ENCODE data around the gene IKZF3. TPM values are rescaled to one million over a fixed set of nuclear protein-coding genes. Genes with fewer than 3 reads are reported as not detected.
"Not testable (repeated sequence)": the region's sequence is repeated elsewhere in the genome, so short reads cannot be mapped to it uniquely, and the experiment has no call there.

The IKZF3 gene
- total and polyA plus RNA-seq, 8 donors, result 0.12 to 1.2 (median 0.61) TPM

DNA sequence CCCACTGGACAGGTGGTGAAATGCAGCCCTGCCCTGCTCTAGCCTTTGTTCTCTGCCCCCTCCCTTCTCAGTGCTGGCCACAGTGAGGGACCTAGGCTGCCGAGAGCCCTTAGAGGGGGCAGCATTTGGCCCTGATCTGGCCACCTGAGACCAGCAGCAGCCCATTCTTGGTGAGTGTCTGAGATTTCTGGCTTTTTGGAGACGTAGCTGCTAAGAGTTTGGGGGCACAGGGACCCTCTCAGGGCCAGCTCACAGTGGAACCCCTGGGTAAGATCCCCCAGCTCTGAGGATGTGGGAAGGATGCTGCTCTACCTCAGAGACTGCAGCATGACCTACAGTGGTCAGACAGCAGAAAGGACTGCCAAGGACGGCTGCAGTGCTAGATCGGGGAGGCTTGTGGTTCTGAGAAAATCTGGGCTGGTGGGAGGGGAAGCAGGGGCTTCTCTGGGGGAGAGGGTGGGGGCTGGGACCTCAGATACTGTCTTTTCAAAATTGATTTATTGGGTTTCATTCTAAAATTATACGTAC lies 113.0 kb downstream of the IKZF3 start:
- Histone ChIP-seq H3K27ac (peak overlapping the region; percentile 61 to 72 (median 66)), H3K36me3 (peaks cover 0 to 15% (median 4%) of the 10 kb centered on the region in 3 donors), H3K4me1 (peaks cover 18 to 28% (median 25%) of the 10 kb centered on the region in 3 donors), H3K9me3 (no peaks in the 10 kb centered on the region), H3K4me3 (no peak overlapping the region), H3K27me3 (no peaks in the 10 kb centered on the region)
- FAIRE-seq, result no peak
- 59 to 60% methylated on average over 5 of the region's 5 CpGs for WGBS, 2 donors
- intact Hi-C loops (cut with DNase I), result loop anchor here in 1 of 3 donors (5.0 kb wide), 1 partner anchor 129 kb away; no protein-coding TSS in a partner anchor
- DNase-seq, result peak in 2 of 6 donors; percentile 29 to 41
- no peak for TF ChIP-seq CTCF (IDR thresholded peaks at IDR 0.05)
- ATAC-seq, result no peak

GRCh38 chr17:39750131-39751015 lies 113.7 kb downstream of the IKZF3 start:
- no peaks in the 10 kb centered on the region for H3K27me3 ChIP-seq
- peak overlapping the region; percentile 61 to 72 (median 66) for H3K27ac ChIP-seq
- intact Hi-C loops (cut with DNase I), result loop anchor here in 1 of 3 donors (5.0 kb wide), 1 partner anchor 128 kb away; no protein-coding TSS in a partner anchor
- no peak overlapping the region for H3K4me3 ChIP-seq
- TF ChIP-seq CTCF (IDR thresholded peaks at IDR 0.05), result no peak
- H3K4me1 ChIP-seq, result peaks cover 18 to 28% (median 25%) of the 10 kb centered on the region in 3 donors
- no peaks in the 10 kb centered on the region for H3K9me3 ChIP-seq
- FAIRE-seq, result no peak
- ATAC-seq, result peak; percentile 57 to 71 (median 66)
- H3K36me3 ChIP-seq, result peaks cover 0 to 22% (median 11%) of the 10 kb centered on the region in 3 donors
- peak; percentile 79 to 93 (median 88) for DNase-seq
- 13 to 16% methylated on average over 9 of the region's 9 CpGs for WGBS, 2 donors

DNA sequence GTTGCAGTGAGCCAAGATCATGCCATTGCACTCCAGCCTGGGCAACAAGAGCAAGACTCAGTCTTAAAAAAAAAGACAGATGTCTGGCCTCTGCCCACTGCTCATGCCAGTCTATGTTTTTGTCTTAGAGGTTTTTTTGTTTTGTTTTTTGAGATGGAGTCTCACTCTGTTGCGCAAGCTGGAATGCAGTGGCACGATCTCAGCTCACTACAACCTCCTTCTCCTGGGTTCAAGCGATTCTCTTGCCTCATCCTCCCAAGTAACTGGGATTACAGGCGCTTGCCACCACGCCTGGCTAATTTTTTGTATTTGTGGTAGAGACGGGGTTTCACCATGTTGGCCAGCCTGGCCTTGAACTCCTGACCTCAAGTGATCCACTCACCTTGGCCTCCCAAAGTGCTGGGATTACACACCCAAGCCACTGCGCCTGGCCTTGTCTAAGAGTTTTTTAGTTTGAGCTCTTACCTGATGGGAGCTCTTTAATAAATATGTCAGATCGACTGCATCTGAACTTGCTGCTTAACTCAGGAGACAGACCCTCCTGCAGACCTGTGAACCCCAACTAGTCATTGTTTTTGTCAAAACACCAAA lies 115.6 kb downstream of the IKZF3 start:
- peak in 1 of 6 donors; percentile 9 for DNase-seq
- 92 to 94% methylated on average over 8 of the region's 8 CpGs for WGBS, 2 donors
- H3K27me3 ChIP-seq; H3K9me3 ChIP-seq; intact Hi-C loops (cut with DNase I); ATAC-seq; H3K27ac ChIP-seq; H3K4me3 ChIP-seq; FAIRE-seq: not testable (repeated sequence)
- H3K4me1 ChIP-seq, result peaks cover 18 to 26% (median 24%) of the 10 kb centered on the region in 3 donors
- peaks cover 0 to 40% (median 19%) of the 10 kb centered on the region in 3 donors for H3K36me3 ChIP-seq

GRCh38 chr17:39747745-39748144 lies 116.4 kb downstream of the IKZF3 start:
- no peaks in the 10 kb centered on the region for H3K27me3 ChIP-seq
- TF ChIP-seq CTCF (IDR thresholded peaks at IDR 0.05), result no peak
- 93 to 94% methylated on average over 4 of the region's 4 CpGs for WGBS, 2 donors
- ATAC-seq (no peak), DNase-seq (peak in 1 of 6 donors; percentile 9), FAIRE-seq (no peak)
- H3K4me1 ChIP-seq, result peaks cover 18 to 19% (median 18%) of the 10 kb centered on the region in 3 donors
- H3K27ac ChIP-seq, result no peak overlapping the region
- H3K36me3 ChIP-seq, result peaks cover 0 to 48% (median 22%) of the 10 kb centered on the region in 3 donors
- H3K4me3 ChIP-seq, result no peak overlapping the region
- no peaks in the 10 kb centered on the region for H3K9me3 ChIP-seq
- intact Hi-C loops (cut with DNase I), result no loop called here

GRCh38 chr17:39746145-39746461 lies 118.0 kb downstream of the IKZF3 start:
- H3K4me3 ChIP-seq, result no peak overlapping the region
- peaks cover 0 to 54% (median 24%) of the 10 kb centered on the region in 3 donors for H3K36me3 ChIP-seq
- ATAC-seq (no peak), DNase-seq (no peak), FAIRE-seq (no peak)
- WGBS, 2 donors, result 95 to 99% methylated on average over 6 to 7 of the region's 7 CpGs
- H3K9me3 ChIP-seq, result no peaks in the 10 kb centered on the region
- no peak overlapping the region for H3K27ac ChIP-seq
- intact Hi-C loops (cut with DNase I), result no loop called here
- H3K27me3 ChIP-seq, result no peaks in the 10 kb centered on the region
- H3K4me1 ChIP-seq, result peaks cover 18 to 23% (median 21%) of the 10 kb centered on the region in 3 donors
- TF ChIP-seq CTCF (IDR thresholded peaks at IDR 0.05), result no peak
